Measurements from ENCODE around the gene CLN6.

DNA sequence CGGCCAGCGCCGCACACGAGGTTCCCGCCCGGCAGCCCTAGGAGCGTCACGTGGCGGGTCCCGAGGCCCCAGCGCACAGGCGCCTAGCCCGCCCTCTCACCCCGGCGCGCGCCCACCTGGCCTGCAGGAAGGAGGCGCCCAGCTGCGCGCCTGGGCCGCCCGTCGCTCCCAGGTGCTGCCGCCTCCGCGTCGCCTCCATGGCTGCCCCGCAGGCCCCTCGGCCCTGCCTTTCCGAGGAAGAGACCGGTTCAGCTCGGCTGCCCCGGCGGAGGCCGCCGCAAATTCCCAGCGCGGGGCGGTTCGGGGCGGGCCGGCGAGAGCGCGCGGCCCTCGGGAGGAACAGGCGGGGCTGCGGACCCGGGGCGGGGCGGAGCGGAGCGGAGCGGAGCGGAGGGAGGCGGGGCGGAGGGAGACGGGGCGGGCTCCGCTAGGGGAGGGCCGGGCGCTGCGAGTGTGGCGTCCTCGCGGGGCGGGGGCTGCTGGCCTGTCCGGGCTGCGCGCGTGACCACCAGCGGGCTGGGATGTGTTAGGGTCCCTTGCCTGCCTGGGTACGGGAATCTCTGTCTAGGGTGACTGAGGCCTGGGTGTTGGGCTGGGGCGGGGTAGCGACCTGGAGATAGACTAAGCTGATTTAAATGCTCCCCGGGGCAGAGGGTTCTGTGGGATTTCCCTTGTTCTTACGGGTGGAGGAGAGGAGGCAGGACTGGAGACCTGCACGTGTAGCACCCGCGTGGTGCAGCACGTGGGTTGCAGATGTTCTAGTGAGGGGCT is at the start of gene CLN6:
- TF ChIP-seq GATA2 (IDR thresholded peaks at IDR 0.05; ENCODE audit: low read depth, low read length) (no peak), GATA3 (IDR thresholded peaks at IDR 0.05; ENCODE audit: low read depth, low read length) (no peak)
